GM12878 (cell line): ENCODE measurements around the gene MPHOSPH8. TPM values are rescaled to one million over a fixed set of nuclear protein-coding genes. Genes with fewer than 3 reads are reported as not detected.

ENCODE experiments used
- ATAC-seq: fragments of 200-7000 bp; cut with Tn5 transposase; 3 replicates; pipeline ENCODE4 v1.9.1; 2020; ENCODE audit warnings: mild to moderate bottlenecking, moderate library complexity
- BruUV-seq: library from RNA; stranded (reverse); fragments of 400-500 nt; replicated peaks from 2 replicates; lab custom pipeline; 2021; lab: Mats Ljungman, UMichigan
- CTCF ChIA-PET: fragments of 300-600 bp; sonication (Branson Sonifier 250); formaldehyde crosslinking; extraction: SDS; loops from one replicate; lab custom pipeline; 2021; ENCODE audit warnings: inconsistent platforms; lab: Yijun Ruan, JAX
- POLR2A ChIA-PET: fragments of 350-600 bp; formaldehyde crosslinking; extraction: SDS; loops from one replicate; lab custom pipeline; 2021; ENCODE audit warnings: inconsistent platforms; lab: Charles Lee
- RAD21 ChIA-PET: fragments of 300-600 bp; sonication (Branson Sonifier 250); formaldehyde crosslinking; loops from one replicate; lab custom pipeline; 2023; ENCODE audit warnings: antibody characterized with exemption; ENCODE audit not compliant: unreplicated experiment; lab: Charles Lee
- SMC1A ChIA-PET: fragments of 300-600 bp; sonication (Branson Sonifier 250); formaldehyde crosslinking; loops from one replicate; lab custom pipeline; 2023; ENCODE audit not compliant: unreplicated experiment, uncharacterized antibody; lab: Charles Lee
- DNase-seq: peaks from one replicate; pipeline ENCODE4 v3.0.0-alpha.2; 2011; ENCODE audit warnings: low read depth, low spot score
- FAIRE-seq: peaks from 3 replicates; lab custom pipeline; 2011; peaks lifted over from hg19 to GRCh38; lab: Jason Lieb, UNC
- H2AFZ ChIP-seq: 2 replicates; pipeline ENCODE4 v1.6.0; 2011; ENCODE audit warnings: low read depth, low read length, control low read depth; ENCODE audit not compliant: control insufficient read depth
- H3K27ac ChIP-seq: 2 replicates; pipeline ENCODE4 v1.5.1; 2011; ENCODE audit warnings: control low read depth; ENCODE audit not compliant: control insufficient read depth, insufficient read depth
- H3K27me3 ChIP-seq, 2 experiments: replicated peaks in 1 of 2; 2 replicates each; pipeline versions ENCODE4 v1.6.0 to v1.6.1; 2011; ENCODE audit warnings: low read length in 1 of 2; ENCODE audit not compliant: control insufficient read depth in 2 of 2, insufficient read depth in 2 of 2
- H3K36me3 ChIP-seq, 2 experiments: 2 replicates each; pipeline ENCODE4 v1.5.1; 2011; ENCODE audit warnings: low read length in 1 of 2; ENCODE audit not compliant: control insufficient read depth in 2 of 2, insufficient read depth in 2 of 2
- H3K4me1 ChIP-seq: 2 replicates; pipeline ENCODE4 v1.6.1; 2011; ENCODE audit warnings: mild to moderate bottlenecking, low read length, moderate library complexity, mixed read lengths; ENCODE audit not compliant: control insufficient read depth, insufficient read depth
- H3K4me2 ChIP-seq: 2 replicates; pipeline ENCODE4 v1.6.0; 2011; ENCODE audit warnings: control low read depth; ENCODE audit not compliant: control insufficient read depth, insufficient read depth
- H3K4me3 ChIP-seq: fragments of 200-600 bp; sonication (generic); 2 replicates; pipeline ENCODE4 v1.5.1; 2016
- H3K79me2 ChIP-seq: 2 replicates; pipeline ENCODE4 v1.6.0; 2011; ENCODE audit warnings: low read length; ENCODE audit not compliant: control insufficient read depth, insufficient read depth
- H3K9ac ChIP-seq: 2 replicates; pipeline ENCODE4 v1.8.0; 2011; ENCODE audit warnings: low read length, control low read depth, mixed read lengths; ENCODE audit not compliant: control insufficient read depth, insufficient read depth
- H3K9me3 ChIP-seq: replicated peaks from 3 replicates; pipeline ENCODE4 v1.5.1; 2011; ENCODE audit warnings: mild to moderate bottlenecking, low read length; ENCODE audit not compliant: control insufficient read depth, insufficient read depth
- H4K20me1 ChIP-seq: 2 replicates; pipeline ENCODE4 v1.6.0; 2011; ENCODE audit not compliant: control insufficient read depth, insufficient read depth
- CBX3 ChIP-seq: fragments of 200-600 bp; sonication (generic); IDR thresholded peaks from 2 replicates; pipeline ENCODE4 v1.6.1; 2016; ENCODE audit warnings: low read depth, borderline replicate concordance
- MEF2B ChIP-seq: fragments of 450-650 bp; IDR thresholded peaks from 2 replicates; pipeline ENCODE4 v1.6.1; 2018; ENCODE audit warnings: mild to moderate bottlenecking, moderate library complexity; ENCODE audit not compliant: partially characterized antibody, poor library complexity, severe bottlenecking
- SRF ChIP-seq, 2 experiments: IDR thresholded peaks; 2 replicates each; pipeline ENCODE4 v1.6.1; 2011; ENCODE audit warnings: low read depth in 2 of 2, low read length in 2 of 2, mild to moderate bottlenecking in 1 of 2, moderate library complexity in 1 of 2
- SUZ12 ChIP-seq: fragments of 200-600 bp; sonication (generic); IDR thresholded peaks from one replicate; pipeline ENCODE4 v1.6.1; 2018; ENCODE audit warnings: antibody characterized with exemption, mild to moderate bottlenecking; ENCODE audit not compliant: unreplicated experiment
- TAF1 ChIP-seq: IDR thresholded peaks from 2 replicates; pipeline ENCODE4 v1.6.1; 2011; ENCODE audit warnings: mild to moderate bottlenecking, low read depth, low read length, borderline replicate concordance
- WRNIP1 ChIP-seq: IDR thresholded peaks from 2 replicates; pipeline ENCODE4 v1.6.1; 2011; ENCODE audit warnings: low read depth, low read length, improper control_type of control experiment, borderline replicate concordance
- ZBED1 ChIP-seq: IDR thresholded peaks from 2 replicates; pipeline ENCODE4 v1.6.1; 2016; ENCODE audit warnings: borderline replicate concordance
- ZNF274 ChIP-seq: IDR thresholded peaks from one replicate; pipeline ENCODE4 v1.8.0; 2011; ENCODE audit not compliant: insufficient read length, insufficient read depth
- WGBS: methylation state at CpG from one replicate; pipeline ENCODE4 v1.1.6; 2016; ENCODE audit warnings: low lambda C conversion rate; ENCODE audit not compliant: insufficient replicate concordance, insufficient coverage; ENCODE audit errors: missing lambda C conversion rate; 5-methylcytosine and 5-hydroxymethylcytosine counted together
- in situ Hi-C: fragments of 300-500 bp; cut with MboI; formaldehyde crosslinking; loops from 9 replicates; pipeline ENCODE4 v1.14.3; 2018; ENCODE audit warnings: mixed read lengths
- intact Hi-C: fragments of 100-400 bp; cut with micrococcal nuclease; formaldehyde crosslinking; loops from one replicate; pipeline ENCODE4 v1.14.2; 2022; ENCODE audit not compliant: unreplicated experiment
- polyA plus RNA-seq, 11 experiments: library from polyadenylated mRNA; depleted of rRNA in 4 of 11; unstranded in 6 of 11; stranded (reverse) in 5 of 11; fragments of >200 nt; fragmentation: Nextera tagmentation in 4 of 11; fragmentation: Illumina TruSeq in 1 of 11; extraction: Ambion mirVana in 4 of 11; extraction: Trizol in 1 of 11; gene quantifications; 1 replicate in 1 of 11; 2 replicates in 10 of 11; pipeline versions ENCODE4 v1.2.1 to v1.2.3, GENCODE V29; 2011 to 2016; ENCODE audit warnings: inconsistent platforms in 2 of 11, missing spikeins in 2 of 11, low read depth in 1 of 11
- total RNA-seq, 4 experiments: library from RNA; depleted of rRNA in 3 of 4; stranded (reverse); fragments of >200 nt in 3 of 4; fragmentation: Illumina TruSeq in 1 of 4; extraction: Trizol in 1 of 4; gene quantifications; 2 replicates each; pipeline versions ENCODE4 v1.2.1 to v1.2.3, GENCODE V29; 2013 to 2021
- TF ChIP-seq, protein P1 (sequence below): IDR thresholded peaks from 2 replicates; pipeline ENCODE4 v1.6.1; 2012; ENCODE audit warnings: low read depth, low read length, improper control_type of control experiment

MPHOSPH8 gene
- total and polyA plus RNA-seq, 10 of the 15 experiments (the other 5 are each of a cell fraction or from before 2014, with no cell fraction given), result 15.9 to 34.9 (median 26.9) TPM

DNA sequence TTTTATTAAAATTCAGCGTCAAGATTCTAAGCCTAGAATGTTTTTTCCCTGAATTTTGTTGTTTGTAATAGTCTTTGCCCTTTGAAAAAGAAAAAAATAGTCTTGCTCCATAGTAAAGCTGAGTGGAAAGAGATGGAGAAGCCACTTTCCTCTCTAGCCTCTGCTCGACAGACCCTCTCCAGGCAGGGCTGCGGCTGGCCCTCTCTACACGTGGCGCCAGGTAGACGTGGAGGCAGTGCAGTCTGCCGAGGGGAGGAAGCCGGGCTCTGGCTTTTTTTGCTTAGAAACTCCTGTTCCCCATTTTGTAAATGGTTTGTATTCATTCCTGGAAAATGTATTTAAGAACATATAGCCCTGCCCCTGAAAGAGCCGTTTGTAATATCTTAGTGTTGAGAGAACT is 35.3 kb downstream of the MPHOSPH8 start:
- no peak overlapping the region for H3K4me2 ChIP-seq
- no peak overlapping the region for H3K27ac ChIP-seq
- H3K27me3 ChIP-seq, result no peaks in the 10 kb centered on the region
- BruUV-seq, result no TSS peak
- no peak overlapping the region for H2AFZ ChIP-seq
- H3K79me2 ChIP-seq, result no peaks in the 10 kb centered on the region
- POLR2A ChIA-PET, result no interaction called here
- RAD21 ChIA-PET, result no interaction called here
- TF ChIP-seq ZNF274, result no peak
- TF ChIP-seq WRNIP1, result no peak
- no peak for TF ChIP-seq SUZ12
- TF ChIP-seq CBX3, result no peak
- TF ChIP-seq, protein P1, sequence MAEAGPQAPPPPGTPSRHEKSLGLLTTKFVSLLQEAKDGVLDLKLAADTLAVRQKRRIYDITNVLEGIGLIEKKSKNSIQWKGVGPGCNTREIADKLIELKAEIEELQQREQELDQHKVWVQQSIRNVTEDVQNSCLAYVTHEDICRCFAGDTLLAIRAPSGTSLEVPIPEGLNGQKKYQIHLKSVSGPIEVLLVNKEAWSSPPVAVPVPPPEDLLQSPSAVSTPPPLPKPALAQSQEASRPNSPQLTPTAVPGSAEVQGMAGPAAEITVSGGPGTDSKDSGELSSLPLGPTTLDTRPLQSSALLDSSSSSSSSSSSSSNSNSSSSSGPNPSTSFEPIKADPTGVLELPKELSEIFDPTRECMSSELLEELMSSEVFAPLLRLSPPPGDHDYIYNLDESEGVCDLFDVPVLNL, result no peak
- TF ChIP-seq TAF1, result no peak
- no peak for TF ChIP-seq SRF (IDR thresholded peaks at IDR 0.05; ENCODE audit: low read depth in 2 of 2, low read length in 2 of 2)
- TF ChIP-seq MEF2B, result no peak
- TF ChIP-seq ZBED1, result no peak
- WGBS, result 90% methylated on average over 9 of the region's 9 CpGs
- in situ Hi-C loops (no loop called here), intact Hi-C loops (no loop called here)
- FAIRE-seq (no peak), ATAC-seq (no peak), DNase-seq (no peak)
- SMC1A ChIA-PET, result no interaction called here
- H3K4me3 ChIP-seq, result no peak overlapping the region
- H3K4me1 ChIP-seq, result no peaks in the 10 kb centered on the region
- no peak overlapping the region for H3K9ac ChIP-seq
- peaks cover 10 to 35% of the 10 kb centered on the region in 2 experiments for H3K36me3 ChIP-seq
- no peaks in the 10 kb centered on the region for H3K9me3 ChIP-seq
- H4K20me1 ChIP-seq, result no peaks in the 10 kb centered on the region
- CTCF ChIA-PET, result no interaction called here
